OCI-LY1 (cell line): ENCODE data around the gene DNAAF8.

Experiments used
- CTCF ChIP-seq: fragments of 200-600 bp; sonication (generic), shearing (Covaris generic); IDR thresholded peaks from 2 replicates; pipeline ENCODE4 v1.5.1; 2017; ENCODE audit warnings: mild to moderate bottlenecking, antibody characterized with exemption, low read length, moderate library complexity, mixed read lengths
- EZH2 ChIP-seq: fragments of 200-600 bp; sonication (generic), shearing (Covaris generic); IDR thresholded peaks from 2 replicates; pipeline ENCODE4 v1.8.0; 2017; ENCODE audit warnings: borderline replicate concordance, mixed run types, mild to moderate bottlenecking, antibody characterized with exemption, low read length, moderate library complexity, mixed read lengths

- no peak for TF ChIP-seq CTCF
- TF ChIP-seq EZH2: no peak
Observed at GRCh38 chr16:4685292-4685691, 49.0 kb upstream of the DNAAF8 start.
